Measurements from ENCODE around the gene ELAVL2.

- TF ChIP-seq, protein P1, sequence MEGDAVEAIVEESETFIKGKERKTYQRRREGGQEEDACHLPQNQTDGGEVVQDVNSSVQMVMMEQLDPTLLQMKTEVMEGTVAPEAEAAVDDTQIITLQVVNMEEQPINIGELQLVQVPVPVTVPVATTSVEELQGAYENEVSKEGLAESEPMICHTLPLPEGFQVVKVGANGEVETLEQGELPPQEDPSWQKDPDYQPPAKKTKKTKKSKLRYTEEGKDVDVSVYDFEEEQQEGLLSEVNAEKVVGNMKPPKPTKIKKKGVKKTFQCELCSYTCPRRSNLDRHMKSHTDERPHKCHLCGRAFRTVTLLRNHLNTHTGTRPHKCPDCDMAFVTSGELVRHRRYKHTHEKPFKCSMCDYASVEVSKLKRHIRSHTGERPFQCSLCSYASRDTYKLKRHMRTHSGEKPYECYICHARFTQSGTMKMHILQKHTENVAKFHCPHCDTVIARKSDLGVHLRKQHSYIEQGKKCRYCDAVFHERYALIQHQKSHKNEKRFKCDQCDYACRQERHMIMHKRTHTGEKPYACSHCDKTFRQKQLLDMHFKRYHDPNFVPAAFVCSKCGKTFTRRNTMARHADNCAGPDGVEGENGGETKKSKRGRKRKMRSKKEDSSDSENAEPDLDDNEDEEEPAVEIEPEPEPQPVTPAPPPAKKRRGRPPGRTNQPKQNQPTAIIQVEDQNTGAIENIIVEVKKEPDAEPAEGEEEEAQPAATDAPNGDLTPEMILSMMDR (IDR thresholded peaks at IDR 0.05; ENCODE audit: low read length) = no peak
- TF ChIP-seq EZH2 (IDR thresholded peaks at IDR 0.05; ENCODE audit: borderline replicate concordance, low read length) = no peak
These were observed 83.0 kb downstream of the ELAVL2 start for GRCh38 chr9:23743036-23743435.
